C4-2B (cell line): Measurements from ENCODE around the gene ZNF780A.

Experiments used
- ZFX ChIP-seq: fragments of 450-650 bp; IDR thresholded peaks from 2 replicates; pipeline ENCODE4 v1.6.1; 2017
- TF ChIP-seq, protein P1 (sequence below): fragments of 450-650 bp; conservative IDR thresholded peaks from 2 replicates; pipeline ENCODE4 v1.5.1; 2017; ENCODE audit warnings: mild to moderate bottlenecking

DNA sequence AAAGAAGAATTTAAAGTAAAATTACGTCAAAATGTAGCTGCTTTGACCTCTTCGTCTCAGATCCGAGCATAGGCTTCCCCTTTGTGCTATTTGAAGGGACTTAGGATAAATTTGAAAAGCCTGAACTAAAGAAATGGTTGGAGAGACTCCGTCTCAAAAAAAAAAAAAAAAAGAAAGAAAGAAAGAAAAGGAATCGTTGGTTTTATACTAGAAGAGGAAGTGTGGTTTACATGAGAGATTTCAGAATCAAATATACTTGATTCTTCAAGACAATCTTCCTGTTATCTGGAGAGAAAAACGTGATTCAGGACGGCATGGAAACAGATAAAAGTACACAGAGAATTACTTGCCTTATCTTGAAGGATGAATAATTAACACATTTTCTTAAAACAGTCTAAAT lies 34.2 kb downstream of the ZNF780A start:
- TF ChIP-seq, protein P1, sequence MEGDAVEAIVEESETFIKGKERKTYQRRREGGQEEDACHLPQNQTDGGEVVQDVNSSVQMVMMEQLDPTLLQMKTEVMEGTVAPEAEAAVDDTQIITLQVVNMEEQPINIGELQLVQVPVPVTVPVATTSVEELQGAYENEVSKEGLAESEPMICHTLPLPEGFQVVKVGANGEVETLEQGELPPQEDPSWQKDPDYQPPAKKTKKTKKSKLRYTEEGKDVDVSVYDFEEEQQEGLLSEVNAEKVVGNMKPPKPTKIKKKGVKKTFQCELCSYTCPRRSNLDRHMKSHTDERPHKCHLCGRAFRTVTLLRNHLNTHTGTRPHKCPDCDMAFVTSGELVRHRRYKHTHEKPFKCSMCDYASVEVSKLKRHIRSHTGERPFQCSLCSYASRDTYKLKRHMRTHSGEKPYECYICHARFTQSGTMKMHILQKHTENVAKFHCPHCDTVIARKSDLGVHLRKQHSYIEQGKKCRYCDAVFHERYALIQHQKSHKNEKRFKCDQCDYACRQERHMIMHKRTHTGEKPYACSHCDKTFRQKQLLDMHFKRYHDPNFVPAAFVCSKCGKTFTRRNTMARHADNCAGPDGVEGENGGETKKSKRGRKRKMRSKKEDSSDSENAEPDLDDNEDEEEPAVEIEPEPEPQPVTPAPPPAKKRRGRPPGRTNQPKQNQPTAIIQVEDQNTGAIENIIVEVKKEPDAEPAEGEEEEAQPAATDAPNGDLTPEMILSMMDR: no peak
- no peak for TF ChIP-seq ZFX
